Measurements from ENCODE around the gene SLC25A39.
"Not testable (repeated sequence)": the region's sequence is repeated elsewhere in the genome, so short reads cannot be mapped to it uniquely, and the experiment has no call there.

SLC25A39 gene

DNA sequence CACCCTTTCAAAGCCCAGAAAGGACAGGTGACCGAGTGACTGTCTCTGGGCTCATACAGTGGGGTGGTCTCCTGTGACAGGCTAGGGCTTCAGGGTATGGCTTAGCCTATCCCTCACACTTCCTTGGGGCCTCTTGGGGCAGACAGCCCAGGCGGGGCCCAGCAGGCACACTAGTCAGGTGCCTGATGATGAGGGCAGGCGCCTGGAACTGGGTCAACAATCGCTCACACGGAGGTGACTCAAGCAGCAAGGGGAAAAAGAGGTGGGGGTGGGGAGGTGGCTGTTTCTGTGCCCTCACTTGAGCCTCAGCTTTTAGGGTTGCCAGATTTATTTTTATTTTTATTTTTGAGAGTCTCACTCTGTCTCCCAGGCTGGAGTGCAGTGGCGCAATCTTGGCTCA lies 14.1 kb upstream of the SLC25A39 start:
- no peak overlapping the region for H3K4me3 ChIP-seq (ENCODE audit: low read length)
- TF ChIP-seq, protein P1, sequence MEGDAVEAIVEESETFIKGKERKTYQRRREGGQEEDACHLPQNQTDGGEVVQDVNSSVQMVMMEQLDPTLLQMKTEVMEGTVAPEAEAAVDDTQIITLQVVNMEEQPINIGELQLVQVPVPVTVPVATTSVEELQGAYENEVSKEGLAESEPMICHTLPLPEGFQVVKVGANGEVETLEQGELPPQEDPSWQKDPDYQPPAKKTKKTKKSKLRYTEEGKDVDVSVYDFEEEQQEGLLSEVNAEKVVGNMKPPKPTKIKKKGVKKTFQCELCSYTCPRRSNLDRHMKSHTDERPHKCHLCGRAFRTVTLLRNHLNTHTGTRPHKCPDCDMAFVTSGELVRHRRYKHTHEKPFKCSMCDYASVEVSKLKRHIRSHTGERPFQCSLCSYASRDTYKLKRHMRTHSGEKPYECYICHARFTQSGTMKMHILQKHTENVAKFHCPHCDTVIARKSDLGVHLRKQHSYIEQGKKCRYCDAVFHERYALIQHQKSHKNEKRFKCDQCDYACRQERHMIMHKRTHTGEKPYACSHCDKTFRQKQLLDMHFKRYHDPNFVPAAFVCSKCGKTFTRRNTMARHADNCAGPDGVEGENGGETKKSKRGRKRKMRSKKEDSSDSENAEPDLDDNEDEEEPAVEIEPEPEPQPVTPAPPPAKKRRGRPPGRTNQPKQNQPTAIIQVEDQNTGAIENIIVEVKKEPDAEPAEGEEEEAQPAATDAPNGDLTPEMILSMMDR (IDR thresholded peaks at IDR 0.05; ENCODE audit: insufficient read depth, low read depth, low read length, missing control alignments): no peak
- DNase-seq (ENCODE audit: low read depth): peak; percentile 62

DNA sequence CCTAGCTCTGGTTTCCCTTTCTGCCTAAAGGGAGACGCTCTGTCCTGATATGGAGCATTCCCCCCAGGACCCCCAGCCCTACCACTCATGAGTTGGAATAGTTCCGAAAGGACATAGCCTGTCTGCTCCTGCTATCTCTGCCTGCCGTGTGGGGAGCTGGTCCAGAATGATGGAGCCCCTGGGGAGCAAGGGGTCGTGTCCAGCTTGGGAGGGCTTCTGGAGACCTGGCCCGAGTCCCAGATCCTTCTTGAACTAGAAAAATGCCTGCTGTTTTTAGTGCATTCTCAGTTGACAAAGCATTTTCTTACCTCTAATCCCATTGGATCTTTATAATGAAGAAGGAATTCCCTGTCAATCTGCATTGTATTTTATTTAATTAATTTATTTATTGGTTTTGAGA lies 11.3 kb upstream of the SLC25A39 start:
- H3K4me3 ChIP-seq (ENCODE audit: low read length): no peak overlapping the region
- TF ChIP-seq, protein P1 (IDR thresholded peaks at IDR 0.05; ENCODE audit: insufficient read depth, low read depth, low read length, missing control alignments): no peak
- DNase-seq (ENCODE audit: low read depth): no peak

DNA sequence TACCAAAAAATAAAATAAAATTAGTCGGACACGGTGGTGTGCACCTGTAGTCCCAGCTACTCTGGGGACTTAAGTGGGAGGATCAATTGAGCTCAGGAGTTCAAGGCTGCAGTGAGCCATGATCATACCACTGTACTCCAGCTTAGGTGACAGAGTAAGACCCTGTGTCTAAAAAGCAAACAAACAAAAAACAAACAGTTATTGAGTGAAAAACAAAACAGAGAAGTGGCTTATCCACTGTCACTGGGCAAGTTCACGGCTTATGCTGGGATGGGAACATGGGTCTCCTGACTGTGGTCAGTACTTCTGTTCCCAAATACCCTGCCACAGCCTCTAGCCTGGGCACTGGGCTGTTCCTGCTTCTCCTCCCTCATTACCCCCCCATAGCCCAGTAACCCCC lies 10.9 kb upstream of the SLC25A39 start:
- no peak overlapping the region for H3K4me3 ChIP-seq (ENCODE audit: low read length)
- no peak for DNase-seq (ENCODE audit: low read depth)
- TF ChIP-seq, protein P1 (IDR thresholded peaks at IDR 0.05; ENCODE audit: insufficient read depth, low read depth, low read length, missing control alignments): no peak

DNA sequence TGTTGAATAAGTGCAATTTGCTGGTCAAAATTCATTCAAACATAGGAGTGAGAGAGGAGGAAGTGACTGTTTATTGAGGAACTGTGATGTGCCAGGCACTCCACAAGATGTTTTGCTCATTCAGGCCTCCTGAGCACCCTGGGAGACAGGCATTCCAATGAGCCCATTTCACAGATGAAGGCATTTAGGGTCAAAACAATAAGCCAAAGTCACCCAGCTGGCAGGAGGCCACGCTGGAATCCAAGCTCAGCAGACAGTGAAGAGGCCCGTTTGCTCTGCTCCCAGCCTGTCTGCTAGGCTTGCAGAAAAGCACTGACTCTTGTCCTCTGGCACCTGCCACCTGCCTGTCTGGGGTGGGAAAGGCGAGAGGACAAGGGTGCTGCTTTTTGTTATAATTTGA lies 10.1 kb upstream of the SLC25A39 start:
- DNase-seq (ENCODE audit: low read depth): no peak
- H3K4me3 ChIP-seq (ENCODE audit: low read length): no peak overlapping the region
- TF ChIP-seq, protein P1 (IDR thresholded peaks at IDR 0.05; ENCODE audit: insufficient read depth, low read depth, low read length, missing control alignments): no peak

DNA sequence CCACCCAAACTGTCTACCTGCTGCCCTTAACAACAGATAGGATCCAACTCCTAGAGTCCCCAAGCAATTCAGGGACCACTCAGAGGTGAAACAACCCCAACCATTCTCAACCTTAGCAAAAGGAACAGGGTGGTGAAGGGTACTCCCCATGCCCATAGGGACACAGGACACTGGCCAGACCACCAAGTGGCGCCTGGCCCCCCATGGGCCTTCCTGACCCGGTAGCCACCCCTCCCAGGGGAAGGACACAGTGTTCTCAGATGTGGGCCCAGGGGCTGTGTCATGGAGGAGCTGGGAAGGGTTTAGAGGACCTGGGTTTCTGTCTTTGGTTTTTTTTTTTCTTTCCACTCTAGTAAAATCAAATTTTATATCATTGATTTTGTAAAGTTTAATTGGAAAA lies 9.7 kb upstream of the SLC25A39 start:
- no peak for DNase-seq (ENCODE audit: low read depth)
- H3K4me3 ChIP-seq (ENCODE audit: low read length): no peak overlapping the region
- TF ChIP-seq, protein P1 (IDR thresholded peaks at IDR 0.05; ENCODE audit: insufficient read depth, low read depth, low read length, missing control alignments): no peak

DNA sequence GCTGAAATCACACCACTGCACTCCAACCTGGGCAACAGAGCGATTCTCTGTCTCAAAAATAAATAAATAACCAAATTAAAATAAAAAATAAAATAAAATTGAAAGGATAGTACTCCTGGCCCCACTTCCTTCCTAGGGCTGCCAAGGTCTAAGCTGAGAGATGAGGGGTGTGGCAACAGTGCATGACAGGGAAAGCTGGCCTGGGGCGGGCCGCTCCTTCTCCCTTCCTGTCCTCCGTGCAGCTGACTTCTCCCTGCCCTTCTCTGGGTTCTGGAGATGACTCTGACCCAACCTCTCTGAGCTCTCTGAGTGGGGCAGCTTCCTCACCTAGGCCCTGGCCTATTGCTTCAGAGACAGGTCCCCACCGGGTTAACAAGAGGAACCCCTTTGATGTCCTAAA lies 8.7 kb upstream of the SLC25A39 start:
- H3K4me3 ChIP-seq (ENCODE audit: low read length): no peak overlapping the region
- TF ChIP-seq, protein P1 (IDR thresholded peaks at IDR 0.05; ENCODE audit: insufficient read depth, low read depth, low read length, missing control alignments): no peak
- peak; percentile 49 for DNase-seq (ENCODE audit: low read depth)

DNA sequence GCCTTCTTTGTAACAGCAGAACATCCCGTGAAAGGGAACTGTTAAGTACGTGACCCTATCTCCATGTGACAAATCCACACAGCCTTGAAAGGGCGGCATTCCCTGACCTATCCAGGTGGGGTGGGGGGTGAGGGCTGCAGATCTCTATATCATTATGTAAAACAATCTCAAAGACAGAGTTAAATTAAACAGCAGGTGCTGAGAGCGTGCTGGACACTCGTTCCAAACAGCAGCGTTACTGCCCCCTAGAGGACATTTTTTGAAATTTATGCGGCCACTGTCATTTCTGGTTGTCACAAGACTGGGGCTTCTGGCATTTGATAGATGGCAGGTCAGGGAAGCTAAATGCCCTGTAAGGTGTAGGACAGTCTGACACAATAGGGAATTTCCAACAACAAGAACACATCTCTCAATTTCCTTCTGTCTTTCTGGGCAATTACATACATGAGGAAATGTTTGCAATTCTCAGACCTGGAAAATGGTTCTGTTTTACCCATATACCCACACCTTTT lies 6.7 kb upstream of the SLC25A39 start:
- TF ChIP-seq, protein P1 (IDR thresholded peaks at IDR 0.05; ENCODE audit: insufficient read depth, low read depth, low read length, missing control alignments): peak; percentile 76
- H3K4me3 ChIP-seq (ENCODE audit: low read length): no peak overlapping the region
- peak; percentile 75 for DNase-seq (ENCODE audit: low read depth)

DNA sequence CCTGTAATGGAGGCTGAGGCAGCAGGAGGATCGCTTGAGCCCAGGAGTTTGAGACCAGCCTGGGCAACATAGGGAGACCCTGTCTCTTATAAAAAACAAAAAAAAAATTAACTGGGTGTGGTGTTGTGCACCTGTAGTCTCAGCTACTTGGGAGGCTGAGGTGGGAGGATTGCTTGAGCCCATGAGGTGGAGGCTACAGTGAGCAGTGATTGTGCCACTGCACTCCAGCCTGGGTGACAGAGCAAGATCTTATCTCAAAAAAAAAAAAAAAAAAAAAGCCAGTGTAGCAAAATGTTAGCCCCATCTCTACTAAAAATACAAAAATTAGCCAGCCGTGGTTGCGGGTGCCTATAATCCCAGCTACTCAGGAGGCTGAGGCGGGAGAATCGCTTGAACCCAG lies 5.6 kb upstream of the SLC25A39 start:
- not testable (repeated sequence) for H3K4me3 ChIP-seq (ENCODE audit: low read length); DNase-seq (ENCODE audit: low read depth)

DNA sequence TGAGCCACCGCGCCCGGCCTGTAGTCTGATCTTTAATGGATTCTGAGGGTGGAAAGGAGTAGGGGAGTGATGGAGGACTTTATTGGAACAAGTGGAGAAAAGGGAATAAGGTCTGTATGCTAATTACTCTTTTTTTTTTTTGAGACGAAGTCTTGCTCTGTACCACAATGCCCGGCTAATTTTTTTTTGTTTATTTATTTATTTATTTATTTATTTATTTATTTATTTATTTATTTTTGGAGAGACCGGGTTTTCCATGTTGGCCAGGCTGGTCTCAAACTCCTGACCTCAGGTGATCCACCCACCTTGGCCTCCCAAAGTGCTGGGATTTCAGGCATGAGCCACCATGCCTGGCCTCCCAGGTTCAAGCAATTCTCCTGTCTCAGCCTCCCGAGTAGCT lies 4.9 kb upstream of the SLC25A39 start:
- H3K4me3 ChIP-seq (ENCODE audit: low read length); DNase-seq (ENCODE audit: low read depth): not testable (repeated sequence)
